Uterus (tissue), 4 donors: ENCODE measurements around the gene GPBAR1. TPM values are rescaled to one million over a fixed set of nuclear protein-coding genes. Genes with fewer than 3 reads are reported as not detected.
"Not testable (repeated sequence)": the region's sequence is repeated elsewhere in the genome, so short reads cannot be mapped to it uniquely, and the experiment has no call there.

Experiments used
- DNase-seq, 2 donors: peaks; one replicate each; pipeline ENCODE4 v3.0.0-alpha.2; 2019 to 2020
- H3K27ac ChIP-seq, 2 donors: fragments of 200-600 bp; sonication (generic); 1 replicate in 1 of 2; 2 replicates in 1 of 2; pipeline ENCODE4 v1.5.1; 2016 to 2018
- H3K27me3 ChIP-seq, 2 donors: fragments of 200-600 bp; sonication (generic); one replicate each; pipeline ENCODE4 v1.5.1; 2018 to 2019; ENCODE audit warnings: control low read depth in 1 of 2
- H3K36me3 ChIP-seq, 2 donors: fragments of 200-600 bp; sonication (generic); one replicate each; pipeline ENCODE4 v1.5.1; 2019; ENCODE audit warnings: control low read depth in 1 of 2
- H3K4me1 ChIP-seq, 2 donors: fragments of 200-600 bp; sonication (generic); one replicate each; pipeline ENCODE4 v1.5.1; 2018 to 2019; ENCODE audit warnings: control low read depth in 1 of 2
- H3K4me3 ChIP-seq, 2 donors: fragments of 200-600 bp; sonication (generic); 1 replicate in 1 of 2; 2 replicates in 1 of 2; pipeline ENCODE4 v1.5.1; 2018 to 2019; ENCODE audit warnings: mild to moderate bottlenecking in 1 of 2
- H3K9me3 ChIP-seq, 2 donors: fragments of 200-600 bp; sonication (generic); one replicate each; pipeline ENCODE4 v1.5.1; 2019; ENCODE audit warnings: control low read depth in 1 of 2
- CTCF ChIP-seq, 4 experiments: fragments of 200-600 bp in 2 of 4; fragments of 450-650 bp in 2 of 4; sonication (generic) in 2 of 4; IDR thresholded peaks; one replicate each; pipeline ENCODE4 v1.5.1; 2016 to 2019; ENCODE audit warnings: antibody characterized with exemption in 4 of 4, mild to moderate bottlenecking in 2 of 4, moderate library complexity in 1 of 4
- POLR2A ChIP-seq, 2 donors: fragments of 450-650 bp; IDR thresholded peaks; one replicate each; pipeline ENCODE4 v1.6.1; 2016; ENCODE audit warnings: antibody characterized with exemption in 2 of 2, mild to moderate bottlenecking in 1 of 2, moderate library complexity in 1 of 2
- intact Hi-C: fragments of 100-400 bp; cut with DNase I; formaldehyde crosslinking; loops from one replicate; pipeline ENCODE4 v1.15.1; 2023; ENCODE audit warnings: low total_unique reads
- total RNA-seq, 4 donors: library from RNA; depleted of rRNA in 3 of 4; stranded (reverse); fragments of >200 nt in 3 of 4; gene quantifications; one replicate each; pipeline versions ENCODE4 v1.1.0 to v1.2.4, GENCODE V29; 2014 to 2023
- donor health status: DM: yes; HTN: yes; CAD: no.

Gene GPBAR1
- total RNA-seq, 4 donors from 2014 or later = 0.29 to 1.0 (median 0.91) TPM; not detected in 1

GRCh38 chr2:218271487-218271797, 10.6 kb downstream of the GPBAR1 start:
- Histone ChIP-seq H3K27me3 (no peaks in the 10 kb centered on the region), H3K9me3 (no peaks in the 10 kb centered on the region), H3K36me3 (no peaks in the 10 kb centered on the region), H3K4me3 (peak overlapping the region; percentile 82 to 85), H3K27ac (peak overlapping the region; percentile 21 to 86), H3K4me1 (peaks cover 11 to 22% of the 10 kb centered on the region in 2 donors)
- intact Hi-C loops = no loop called here
- no peak for TF ChIP-seq CTCF (IDR thresholded peaks at IDR 0.05)
- no peak for TF ChIP-seq POLR2A (IDR thresholded peaks at IDR 0.05)
- DNase-seq = no peak

GRCh38 chr2:218271865-218272530, 11.2 kb downstream of the GPBAR1 start:
- intact Hi-C loops = no loop called here
- no peak for DNase-seq
- Histone ChIP-seq H3K4me1 (peaks cover 11 to 22% of the 10 kb centered on the region in 2 donors), H3K27ac (peak overlapping the region; percentile 76 to 86), H3K9me3 (no peaks in the 10 kb centered on the region), H3K27me3 (no peaks in the 10 kb centered on the region), H3K4me3 (no peak overlapping the region), H3K36me3 (no peaks in the 10 kb centered on the region)
- TF ChIP-seq POLR2A (IDR thresholded peaks at IDR 0.05) (no peak), CTCF (IDR thresholded peaks at IDR 0.05) (no peak)

GRCh38 chr2:218272531-218273212, 11.9 kb downstream of the GPBAR1 start:
- Histone ChIP-seq H3K27me3 (no peaks in the 10 kb centered on the region), H3K27ac (peak overlapping the region; percentile 76 to 86), H3K4me1 (peaks cover 11 to 22% of the 10 kb centered on the region in 2 donors), H3K36me3 (no peaks in the 10 kb centered on the region), H3K4me3 (no peak overlapping the region), H3K9me3 (no peaks in the 10 kb centered on the region)
- TF ChIP-seq POLR2A (IDR thresholded peaks at IDR 0.05) = peak in 1 of 2 donors; percentile 19
- peak; percentile 87 to 94 (median 92) for TF ChIP-seq CTCF (IDR thresholded peaks at IDR 0.05)
- DNase-seq = peak; percentile 89 to 95
- intact Hi-C loops = no loop called here

GRCh38 chr2:218273214-218273907, 12.5 kb downstream of the GPBAR1 start:
- intact Hi-C loops, H3K4me3 ChIP-seq, H3K27me3 ChIP-seq, DNase-seq, H3K9me3 ChIP-seq, H3K36me3 ChIP-seq: not testable (repeated sequence)
- Histone ChIP-seq H3K27ac (peak overlapping the region; percentile 76 to 86), H3K4me1 (peaks cover 11 to 22% of the 10 kb centered on the region in 2 donors)

GRCh38 chr2:218273908-218274249, 13.1 kb downstream of the GPBAR1 start:
- H3K36me3 ChIP-seq = no peaks in the 10 kb centered on the region
- H3K4me1 ChIP-seq = peaks cover 11 to 20% of the 10 kb centered on the region in 2 donors
- peak overlapping the region; percentile 76 to 86 for H3K27ac ChIP-seq
- intact Hi-C loops = no loop called here
- no peaks in the 10 kb centered on the region for H3K9me3 ChIP-seq
- H3K4me3 ChIP-seq = no peak overlapping the region
- TF ChIP-seq POLR2A (IDR thresholded peaks at IDR 0.05) (no peak), CTCF (IDR thresholded peaks at IDR 0.05) (no peak)
- no peak for DNase-seq
- no peaks in the 10 kb centered on the region for H3K27me3 ChIP-seq
